OCI-LY7 (cell line): ENCODE measurements around the gene IL17RA. TPM values are rescaled to one million over a fixed set of nuclear protein-coding genes. Genes with fewer than 3 reads are reported as not detected.
A peak's percentile ranks its signal among the peaks of the same experiment; 100 is the strongest.

ENCODE experiments used
- BruUV-seq: library from RNA; stranded (reverse); fragments of 400-500 nt; replicated peaks from 2 replicates; lab custom pipeline; 2021; lab: Mats Ljungman, UMichigan
- CTCF ChIA-PET: fragments of 300-600 bp; sonication (Branson Sonifier 250); formaldehyde crosslinking; loops from one replicate; lab custom pipeline; 2022; ENCODE audit warnings: antibody characterized with exemption; ENCODE audit not compliant: unreplicated experiment; lab: Charles Lee
- POLR2A ChIA-PET: fragments of 300-600 bp; sonication (Branson Sonifier 250); formaldehyde crosslinking; loops from one replicate; lab custom pipeline; 2022; ENCODE audit warnings: antibody characterized with exemption; lab: Charles Lee
- DNase-seq: peaks from one replicate; pipeline ENCODE4 v3.0.0-alpha.2; 2015; ENCODE audit warnings: low spot score
- H2AFZ ChIP-seq: fragments of 200-600 bp; sonication (generic), shearing (Covaris generic); 2 replicates; pipeline ENCODE4 v1.6.1; 2014; ENCODE audit warnings: mild to moderate bottlenecking, antibody characterized with exemption, low read length, moderate library complexity
- H3K27ac ChIP-seq: fragments of 200-600 bp; sonication (generic); 2 replicates; pipeline ENCODE4 v1.5.1; 2014; ENCODE audit warnings: mixed run types, low read depth, mild to moderate bottlenecking, moderate library complexity, low read length, inconsistent platforms; ENCODE audit not compliant: poor library complexity, severe bottlenecking
- H3K36me3 ChIP-seq: fragments of 200-600 bp; sonication (generic); 2 replicates; pipeline ENCODE4 v1.6.1; 2014; ENCODE audit warnings: mild to moderate bottlenecking, antibody characterized with exemption, low read length, moderate library complexity, mixed read lengths; ENCODE audit not compliant: insufficient read depth
- H3K4me1 ChIP-seq: fragments of 200-600 bp; sonication (generic); 2 replicates; pipeline ENCODE4 v1.5.1; 2014; ENCODE audit warnings: mild to moderate bottlenecking, low read length; ENCODE audit not compliant: insufficient read depth, poor library complexity, severe bottlenecking
- H3K4me2 ChIP-seq: fragments of 200-600 bp; sonication (generic); 2 replicates; pipeline ENCODE4 v1.6.1; 2014; ENCODE audit warnings: mild to moderate bottlenecking, low read length
- H3K4me3 ChIP-seq: fragments of 200-600 bp; sonication (generic); 2 replicates; pipeline ENCODE4 v1.5.1; 2014; ENCODE audit warnings: mild to moderate bottlenecking, low read depth, low read length; ENCODE audit not compliant: poor library complexity, severe bottlenecking
- H3K79me2 ChIP-seq: fragments of 200-600 bp; sonication (generic); 2 replicates; pipeline ENCODE4 v1.6.1; 2016; ENCODE audit warnings: low read depth, mild to moderate bottlenecking, low read length, moderate library complexity, mixed read lengths; ENCODE audit not compliant: insufficient read depth
- H3K9me2 ChIP-seq: fragments of 200-600 bp; sonication (generic); 2 replicates; pipeline ENCODE4 v1.6.1; 2016; ENCODE audit warnings: mild to moderate bottlenecking, low read length, mixed read lengths; ENCODE audit not compliant: insufficient read depth
- H3K9me3 ChIP-seq: fragments of 200-600 bp; sonication (generic); 2 replicates; pipeline ENCODE4 v1.6.1; 2014; ENCODE audit warnings: mild to moderate bottlenecking, mixed run types, low read length, mixed read lengths
- H4K20me1 ChIP-seq: fragments of 200-600 bp; sonication (generic); 2 replicates; pipeline ENCODE4 v1.6.1; 2014; ENCODE audit warnings: mild to moderate bottlenecking, antibody characterized with exemption, low read length, moderate library complexity, mixed read lengths; ENCODE audit not compliant: insufficient read depth
- EZH2phosphoT487 ChIP-seq: fragments of 200-600 bp; sonication (generic); IDR thresholded peaks from 2 replicates; pipeline ENCODE4 v1.6.1; 2018; ENCODE audit warnings: low read depth, borderline replicate concordance, mild to moderate bottlenecking, mixed run types, antibody characterized with exemption, low read length, moderate library complexity, mixed read lengths
- intact Hi-C: fragments of 100-400 bp; cut with micrococcal nuclease; formaldehyde crosslinking; loops from one replicate; pipeline ENCODE4 v1.10.0; 2022; ENCODE audit not compliant: unreplicated experiment
- total RNA-seq, 2 experiments: library from RNA; depleted of rRNA in 1 of 2; stranded (reverse); fragments of >200 nt in 1 of 2; shearing (Covaris generic) in 1 of 2; gene quantifications; 2 replicates each; pipeline ENCODE4 v1.2.3, GENCODE V29; 2014 to 2022
- TF ChIP-seq, protein P1 (sequence below): fragments of 200-600 bp; sonication (generic); conservative IDR thresholded peaks from 2 replicates; pipeline ENCODE4 v1.5.1; 2014; ENCODE audit warnings: mild to moderate bottlenecking, antibody characterized with exemption, low read length, moderate library complexity, mixed read lengths

Gene IL17RA
- total RNA-seq, 2 experiments from 2014 or later: 7.8 to 10.9 TPM

DNA sequence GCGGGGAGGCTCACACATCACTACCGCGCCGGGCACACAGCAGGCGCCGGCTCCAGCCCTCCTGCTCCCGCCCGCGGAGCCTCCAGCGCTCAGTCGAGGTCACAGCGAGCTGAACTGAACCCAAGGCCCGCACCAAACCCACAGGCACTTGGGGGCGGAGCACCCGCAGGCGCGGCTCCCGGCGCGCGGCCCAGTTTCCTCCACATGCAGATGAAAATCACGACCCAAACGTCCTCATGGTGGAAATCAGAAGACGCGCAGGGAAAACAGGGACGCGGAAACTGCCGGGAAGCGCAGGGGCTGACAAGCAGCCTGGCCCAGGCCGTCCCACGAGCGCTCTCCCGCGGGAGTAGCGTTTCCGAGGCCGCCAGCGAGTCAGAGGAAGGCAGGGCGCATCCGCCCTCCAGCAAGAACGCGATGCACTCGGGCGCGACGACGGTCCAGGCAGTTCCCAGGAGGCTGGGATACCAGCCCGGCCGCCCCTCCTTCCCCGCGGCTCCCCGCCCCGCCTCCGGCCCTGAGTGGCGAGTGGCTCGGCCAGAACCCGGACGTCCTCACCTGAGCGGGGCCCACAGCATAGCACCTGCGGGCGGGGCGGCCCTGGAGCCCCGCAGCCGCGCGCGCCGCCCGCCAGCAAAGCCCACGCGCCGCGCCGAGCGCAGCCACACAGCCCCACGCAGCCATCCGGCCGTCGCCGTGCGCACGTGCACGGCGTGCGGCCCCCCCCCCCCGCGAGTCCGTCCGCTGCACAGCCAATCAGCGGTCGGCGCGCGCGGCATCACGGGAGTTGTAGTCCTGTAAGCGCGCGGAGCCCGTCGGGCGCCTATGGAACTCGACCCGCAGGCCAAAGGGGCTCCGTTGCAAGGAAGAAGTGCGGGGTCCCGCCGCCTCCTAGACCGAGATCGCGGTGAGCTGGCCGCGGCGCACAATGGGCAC lies 74.0 kb downstream of the IL17RA start, which contains the start of gene HDHD5:
TSS of gene HDHD5 (minus strand) at position 710 of the 936 bp plus-strand sequence. CDS start at position 684, 26 bp downstream.
- peaks cover 15% of the 10 kb centered on the region; the same call in 1 of the 2 replicates for H3K36me3 ChIP-seq
- peak; percentile 91 for DNase-seq
- peak within 1 kb of the TSS; percentile 94 for H2AFZ ChIP-seq
- BruUV-seq: no TSS peak
- TF ChIP-seq EZH2phosphoT487: no peak
- TF ChIP-seq, protein P1, sequence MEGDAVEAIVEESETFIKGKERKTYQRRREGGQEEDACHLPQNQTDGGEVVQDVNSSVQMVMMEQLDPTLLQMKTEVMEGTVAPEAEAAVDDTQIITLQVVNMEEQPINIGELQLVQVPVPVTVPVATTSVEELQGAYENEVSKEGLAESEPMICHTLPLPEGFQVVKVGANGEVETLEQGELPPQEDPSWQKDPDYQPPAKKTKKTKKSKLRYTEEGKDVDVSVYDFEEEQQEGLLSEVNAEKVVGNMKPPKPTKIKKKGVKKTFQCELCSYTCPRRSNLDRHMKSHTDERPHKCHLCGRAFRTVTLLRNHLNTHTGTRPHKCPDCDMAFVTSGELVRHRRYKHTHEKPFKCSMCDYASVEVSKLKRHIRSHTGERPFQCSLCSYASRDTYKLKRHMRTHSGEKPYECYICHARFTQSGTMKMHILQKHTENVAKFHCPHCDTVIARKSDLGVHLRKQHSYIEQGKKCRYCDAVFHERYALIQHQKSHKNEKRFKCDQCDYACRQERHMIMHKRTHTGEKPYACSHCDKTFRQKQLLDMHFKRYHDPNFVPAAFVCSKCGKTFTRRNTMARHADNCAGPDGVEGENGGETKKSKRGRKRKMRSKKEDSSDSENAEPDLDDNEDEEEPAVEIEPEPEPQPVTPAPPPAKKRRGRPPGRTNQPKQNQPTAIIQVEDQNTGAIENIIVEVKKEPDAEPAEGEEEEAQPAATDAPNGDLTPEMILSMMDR: no peak
- no peaks in the 10 kb centered on the region for H3K9me3 ChIP-seq
- H3K9me2 ChIP-seq: no peaks in the 10 kb centered on the region
- peak within 1 kb of the TSS; percentile 83 for H3K4me3 ChIP-seq
- H3K79me2 ChIP-seq: peaks cover 48% of the 10 kb centered on the region
- intact Hi-C loops: loop anchor here (2.0 to 5.0 kb wide), 3 partner anchors 42 to 237 kb away; no protein-coding TSS in a partner anchor
- peaks cover 11% of the 10 kb centered on the region; the same call in 1 of the 2 replicates for H4K20me1 ChIP-seq
- ChIA-PET CTCF (interaction anchor here (0.6 kb wide), 1 partner anchor 32 kb away, joined by 3 read pairs; no protein-coding TSS in a partner anchor), POLR2A (interaction anchor here (0.7 to 2.3 kb wide), 4 partner anchors 13 to 59 kb away, joined by 3 to 9 read pairs (median 4); no protein-coding TSS in a partner anchor)
- H3K27ac ChIP-seq: peak within 1 kb of the TSS; percentile 47
- peak within 1 kb of the TSS; percentile 94 for H3K4me2 ChIP-seq
- H3K4me1 ChIP-seq: peaks cover 26% of the 10 kb centered on the region

DNA sequence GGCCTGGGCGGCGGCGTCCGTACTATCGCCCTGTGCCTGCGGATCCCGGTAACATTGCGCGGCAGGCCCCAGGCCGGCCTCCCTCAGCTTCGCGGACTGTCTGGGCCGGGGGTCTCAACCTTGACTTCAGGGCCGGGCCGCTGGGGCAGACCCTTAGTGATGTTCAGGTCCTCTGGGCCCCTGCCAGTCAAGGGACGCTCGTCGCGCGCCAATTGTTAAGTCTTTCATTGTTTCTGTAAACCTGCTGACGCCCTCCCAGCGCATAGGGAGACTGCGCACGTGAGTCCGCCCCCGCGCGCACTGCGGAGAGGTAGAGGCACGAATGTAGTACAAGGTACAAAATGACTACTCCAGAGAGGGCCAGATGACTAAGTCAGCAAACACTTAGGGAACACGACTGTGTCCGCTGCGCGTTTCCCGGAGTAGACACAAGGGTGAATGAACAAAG lies 74.7 kb downstream of the IL17RA start:
- DNase-seq: no peak
- no peaks in the 10 kb centered on the region for H3K9me3 ChIP-seq

More for the DNA sequence above, 74.7 kb downstream of the IL17RA start:
- peaks cover 26% of the 10 kb centered on the region for H3K4me1 ChIP-seq
- TF ChIP-seq EZH2phosphoT487: no peak
- TF ChIP-seq, protein P1: no peak
- H3K4me3 ChIP-seq: peak overlapping the region; percentile 83
- peaks cover 11% of the 10 kb centered on the region; the same call in 1 of the 2 replicates for H4K20me1 ChIP-seq
- no TSS peak for BruUV-seq
- H3K9me2 ChIP-seq: no peaks in the 10 kb centered on the region
- H3K4me2 ChIP-seq: peak overlapping the region; percentile 70
- peaks cover 14% of the 10 kb centered on the region; the same call in 1 of the 2 replicates for H3K36me3 ChIP-seq
- ChIA-PET CTCF (interaction anchor here (1.3 kb wide), 1 partner anchor 12 kb away, joined by 5 read pairs; no protein-coding TSS in a partner anchor), POLR2A (interaction anchor here (0.7 to 2.3 kb wide), 2 partner anchors 13 to 41 kb away, joined by 4 to 9 read pairs; no protein-coding TSS in a partner anchor)
- no peak overlapping the region for H3K27ac ChIP-seq
- peaks cover 43% of the 10 kb centered on the region for H3K79me2 ChIP-seq
- peak overlapping the region; percentile 94 for H2AFZ ChIP-seq
- intact Hi-C loops: loop anchor here (2.0 to 5.0 kb wide), 3 partner anchors 42 to 237 kb away; no protein-coding TSS in a partner anchor
